ENCODE data around the gene VPS54. TPM values are rescaled to one million over a fixed set of nuclear protein-coding genes. Genes with fewer than 3 reads are reported as not detected.

VPS54 gene
- total RNA-seq, 1 donor from 2014 or later = 18.7 TPM

Other genes with a start within 250 kb of the VPS54 start
- gene UGP2, start 177.5 kb downstream of the VPS54 start, total RNA-seq (ENCODE audit: unreplicated experiment) = 68.6 TPM
- gene PELI1, start 125.0 kb upstream of the VPS54 start, total RNA-seq (ENCODE audit: unreplicated experiment) = 58.2 TPM